HG03175 (cell line): ENCODE results near the gene C2CD4D.

Experiments used
- ATAC-seq: cut with Tn5 transposase; IDR thresholded peaks from one replicate; pipeline ENCODE4 v1.9.1; 2021; ENCODE audit warnings: mild to moderate bottlenecking, moderate library complexity; ENCODE audit not compliant: unreplicated experiment

C2CD4D gene

DNA sequence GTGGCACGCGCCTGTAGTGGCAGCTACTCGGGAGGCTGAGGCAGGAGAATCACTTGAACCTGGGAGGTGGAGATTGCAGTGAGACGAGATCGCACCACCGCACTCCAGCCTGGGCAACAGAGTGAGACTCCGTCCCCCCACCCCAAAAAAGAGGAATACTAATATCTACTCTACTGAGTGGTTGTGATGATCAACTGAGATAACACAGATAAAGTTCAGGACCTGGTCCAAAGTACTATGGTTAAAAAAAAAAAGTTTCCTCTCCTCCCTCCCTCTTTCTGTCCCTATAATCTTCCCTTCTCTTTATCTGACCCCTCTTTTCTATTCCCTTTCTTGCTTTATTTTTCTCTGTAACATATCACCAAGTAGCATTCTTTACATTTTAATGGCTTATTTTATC, 4.0 kb downstream of the C2CD4D start:
- ATAC-seq: no peak

DNA sequence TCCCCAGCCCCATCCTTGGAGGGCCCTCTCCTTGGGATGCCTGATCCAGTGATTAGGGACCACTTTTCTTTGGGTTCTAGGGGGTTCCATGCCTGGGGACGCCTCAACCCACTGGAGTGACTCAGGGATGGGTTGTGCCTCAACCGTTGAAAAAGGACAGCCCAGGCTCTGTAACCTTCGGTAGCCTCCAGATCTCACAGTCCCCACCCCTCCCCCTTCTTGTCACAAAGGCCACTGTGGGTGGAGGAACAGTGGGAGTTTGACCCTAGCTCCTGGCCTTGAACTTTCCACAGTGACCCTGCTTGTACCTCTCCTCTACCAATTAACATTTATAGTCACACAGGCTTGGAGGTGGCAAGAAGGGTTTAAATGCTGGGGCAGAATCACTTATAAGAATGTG, 5.4 kb downstream of the C2CD4D start:
- ATAC-seq: no peak

DNA sequence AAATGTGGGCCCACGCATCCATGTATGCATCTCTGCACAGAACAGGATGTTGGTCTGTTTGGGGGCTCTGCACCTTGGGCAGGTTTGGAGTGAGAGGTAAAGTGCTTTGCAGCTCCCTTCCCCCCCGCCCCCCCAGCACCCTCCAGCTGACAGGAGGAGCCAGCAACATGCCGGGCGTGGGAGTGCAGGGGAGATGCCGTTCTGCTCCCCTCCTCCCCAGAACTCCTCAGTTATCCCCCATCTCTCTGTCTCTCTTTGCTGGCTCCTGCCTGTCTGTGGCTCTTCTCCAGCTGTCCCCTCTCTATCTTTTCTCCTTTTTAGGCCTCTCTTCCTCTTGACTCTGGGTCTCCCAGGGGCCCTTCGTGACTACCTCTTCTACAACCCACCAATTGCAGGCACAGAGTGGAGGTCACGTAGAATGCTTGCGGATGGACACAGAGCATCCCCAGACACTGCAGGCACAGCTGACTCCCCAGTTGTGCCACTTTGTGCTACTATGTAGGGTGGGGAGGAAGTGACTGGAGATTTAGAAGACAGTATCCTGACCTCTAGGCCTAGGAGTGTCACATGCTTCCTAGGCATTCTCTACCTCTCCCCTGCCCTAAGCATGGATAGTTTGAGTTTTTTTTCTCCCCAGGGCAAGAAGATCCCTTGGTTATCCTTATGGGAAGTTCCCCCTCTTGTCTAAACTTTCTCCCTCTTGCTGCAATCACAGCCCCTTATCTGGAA, 6.3 kb downstream of the C2CD4D start:
- ATAC-seq: no peak

DNA sequence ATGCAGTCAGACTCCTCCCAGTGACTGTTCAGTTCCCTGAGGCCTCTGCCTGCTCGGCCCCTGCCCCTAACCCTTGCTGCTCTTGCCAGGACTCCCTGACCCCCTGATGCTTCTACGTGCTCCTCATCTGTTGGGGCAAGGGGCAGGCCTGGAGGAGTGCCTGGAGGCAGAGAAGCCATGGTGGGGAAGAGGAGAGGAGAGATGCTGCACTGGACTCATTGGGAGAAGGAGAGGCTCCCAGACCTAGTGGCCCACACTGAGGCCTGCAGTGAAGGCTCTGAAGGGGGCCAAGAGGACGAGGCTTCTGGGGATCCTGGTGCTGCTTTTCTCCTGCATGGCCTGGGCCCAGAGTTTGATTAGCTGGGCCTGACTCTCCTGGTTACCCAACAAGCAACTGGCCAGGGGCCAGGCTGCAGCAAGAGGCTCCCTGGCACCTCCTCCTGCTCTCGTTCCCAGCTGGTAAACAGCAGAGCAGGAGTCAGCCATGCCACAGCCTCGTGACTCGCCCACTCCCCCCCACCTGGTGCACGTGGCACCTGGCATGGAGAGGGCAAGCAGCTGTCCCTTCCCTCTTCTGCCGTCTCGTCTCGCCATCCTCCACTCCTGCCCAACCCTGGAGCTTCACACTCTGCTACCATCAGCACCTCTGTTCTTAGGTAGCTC, 7.2 kb downstream of the C2CD4D start:
- ATAC-seq: no peak

DNA sequence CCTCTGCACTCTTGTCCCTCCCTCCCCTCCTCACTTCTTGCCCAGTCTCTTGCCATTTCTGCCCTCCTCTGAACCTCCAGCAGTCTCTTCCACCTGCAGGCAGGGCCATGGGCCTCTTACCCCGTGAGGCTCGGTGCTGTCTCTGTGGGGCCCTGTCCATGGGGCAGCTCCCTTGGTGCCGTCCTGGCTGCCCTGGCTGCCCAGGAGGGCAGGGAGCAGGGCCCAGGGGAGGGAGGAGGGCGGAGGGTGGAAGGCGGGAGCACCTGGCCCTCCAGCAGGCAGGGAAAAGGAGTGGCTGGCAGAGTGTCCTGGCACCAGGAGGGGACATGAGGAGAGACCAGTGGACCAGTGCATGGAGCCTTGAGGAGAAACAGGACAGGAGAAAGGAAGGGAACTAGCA, 8.0 kb downstream of the C2CD4D start, which contains the start of gene RORC:
Gene RORC (minus strand): TSS at position 198 of the 400 bp plus-strand sequence. CDS start 38 bp downstream, at position 160.
- ATAC-seq: no peak

DNA sequence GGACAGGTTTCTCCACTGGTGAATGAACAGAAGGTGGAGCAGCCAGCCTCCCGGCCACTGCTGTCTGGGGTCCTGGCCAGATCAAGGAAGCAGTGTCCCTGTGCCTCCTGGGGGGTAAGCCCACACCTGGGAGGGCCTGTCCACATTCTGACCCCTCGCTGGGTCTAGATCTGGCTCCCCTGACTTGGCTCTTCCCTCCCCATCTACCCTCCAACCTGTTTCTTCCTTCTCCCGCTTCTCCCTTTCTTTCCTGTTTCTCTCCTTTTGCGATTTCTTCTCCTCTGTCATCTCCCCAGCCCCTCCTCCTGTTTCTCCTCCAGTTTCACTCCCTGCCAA, 8.4 kb downstream of the C2CD4D start:
- ATAC-seq: no peak

DNA sequence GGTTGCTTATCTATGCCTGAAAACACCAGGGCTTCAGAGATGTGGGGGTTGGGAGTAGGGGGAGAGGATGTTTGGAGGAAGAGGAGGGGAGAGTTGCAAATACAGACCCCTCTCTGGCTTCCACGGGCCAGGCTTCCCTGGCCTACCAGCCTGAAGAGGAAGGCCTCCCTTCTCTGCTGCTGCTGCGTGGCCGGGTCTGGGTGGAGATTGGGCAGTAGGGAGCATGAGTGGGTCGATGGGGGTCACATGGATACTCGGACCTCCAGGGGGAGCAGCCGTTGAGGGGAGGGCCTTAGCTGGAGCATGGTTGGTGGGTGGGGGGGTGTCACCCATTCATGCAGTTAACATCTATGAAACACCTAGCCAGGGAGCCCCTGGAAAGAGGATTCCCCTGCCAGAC, 9.6 kb downstream of the C2CD4D start:
- no peak for ATAC-seq

DNA sequence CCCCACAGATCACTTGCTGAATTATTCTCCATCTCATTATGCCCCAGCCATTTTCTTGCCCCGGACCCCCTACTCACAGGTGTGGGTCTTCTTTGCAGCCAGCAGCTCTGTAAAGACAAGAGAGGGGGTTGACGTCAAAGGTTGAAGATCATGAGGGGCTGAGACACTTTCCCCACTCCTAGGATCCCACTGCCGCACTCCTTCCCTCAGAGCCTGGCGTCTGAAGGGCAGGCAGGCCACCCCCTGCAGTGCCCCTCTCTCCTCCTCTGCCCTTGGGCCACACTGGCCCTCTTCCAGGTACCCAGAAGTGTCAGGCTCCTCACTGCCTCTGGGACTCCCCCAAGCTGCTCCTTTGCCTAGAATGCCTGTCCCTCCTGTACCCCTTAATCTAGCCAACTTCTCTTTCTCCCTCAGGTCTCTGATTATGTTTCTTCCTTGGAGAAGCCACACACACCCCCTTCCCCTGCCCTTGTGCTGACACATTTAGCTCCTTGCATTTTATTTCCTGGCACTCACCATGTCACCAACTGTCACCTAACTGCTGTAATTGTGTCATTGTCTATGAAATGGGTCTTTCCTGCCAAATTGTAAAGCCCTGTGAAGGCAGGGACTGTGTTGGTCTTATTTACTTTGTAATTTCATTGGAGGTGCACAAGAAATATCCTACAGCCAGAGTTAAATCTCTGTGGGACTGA, 10.1 kb downstream of the C2CD4D start:
- no peak for ATAC-seq

DNA sequence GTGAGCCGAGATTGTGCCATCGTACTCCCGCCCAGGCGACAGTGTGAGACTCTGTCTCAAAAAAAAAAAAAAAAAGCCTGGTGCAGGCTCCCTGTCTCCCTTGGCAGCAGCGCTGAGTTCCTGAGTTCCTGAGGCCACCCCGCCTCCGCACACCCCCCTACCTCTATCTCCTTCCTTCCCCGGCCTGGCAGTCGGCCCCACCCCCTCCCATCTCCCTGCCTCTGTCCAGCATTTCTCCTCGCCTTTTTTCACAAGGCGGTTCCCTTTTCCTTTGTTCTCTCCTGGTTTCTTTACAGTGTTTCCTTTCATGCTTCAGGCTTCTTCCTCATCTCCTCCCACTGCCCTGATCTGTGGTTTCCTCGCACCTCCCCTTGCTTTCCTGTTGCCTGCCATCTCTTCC, 10.7 kb downstream of the C2CD4D start:
- no peak for ATAC-seq

DNA sequence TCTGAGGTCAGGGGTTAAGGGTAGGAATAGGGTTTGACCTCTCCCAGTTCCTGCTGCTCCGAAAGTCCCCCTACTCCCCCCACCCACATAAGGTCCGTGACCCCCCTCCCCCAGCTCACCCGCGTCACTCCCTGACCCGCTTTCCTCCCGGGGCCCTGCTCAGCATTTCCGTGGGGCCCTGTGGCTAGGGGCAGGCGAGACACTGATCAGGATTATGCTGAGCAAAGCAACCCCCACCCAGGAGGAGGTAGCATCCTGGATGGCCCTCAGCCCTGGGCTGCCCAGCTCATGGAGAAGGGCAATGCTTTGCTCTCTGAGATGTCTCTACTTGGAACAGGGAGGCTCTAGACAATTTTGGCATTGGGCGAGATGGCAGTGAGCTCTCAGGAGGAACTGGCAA, 11.8 kb downstream of the C2CD4D start:
- ATAC-seq: no peak

DNA sequence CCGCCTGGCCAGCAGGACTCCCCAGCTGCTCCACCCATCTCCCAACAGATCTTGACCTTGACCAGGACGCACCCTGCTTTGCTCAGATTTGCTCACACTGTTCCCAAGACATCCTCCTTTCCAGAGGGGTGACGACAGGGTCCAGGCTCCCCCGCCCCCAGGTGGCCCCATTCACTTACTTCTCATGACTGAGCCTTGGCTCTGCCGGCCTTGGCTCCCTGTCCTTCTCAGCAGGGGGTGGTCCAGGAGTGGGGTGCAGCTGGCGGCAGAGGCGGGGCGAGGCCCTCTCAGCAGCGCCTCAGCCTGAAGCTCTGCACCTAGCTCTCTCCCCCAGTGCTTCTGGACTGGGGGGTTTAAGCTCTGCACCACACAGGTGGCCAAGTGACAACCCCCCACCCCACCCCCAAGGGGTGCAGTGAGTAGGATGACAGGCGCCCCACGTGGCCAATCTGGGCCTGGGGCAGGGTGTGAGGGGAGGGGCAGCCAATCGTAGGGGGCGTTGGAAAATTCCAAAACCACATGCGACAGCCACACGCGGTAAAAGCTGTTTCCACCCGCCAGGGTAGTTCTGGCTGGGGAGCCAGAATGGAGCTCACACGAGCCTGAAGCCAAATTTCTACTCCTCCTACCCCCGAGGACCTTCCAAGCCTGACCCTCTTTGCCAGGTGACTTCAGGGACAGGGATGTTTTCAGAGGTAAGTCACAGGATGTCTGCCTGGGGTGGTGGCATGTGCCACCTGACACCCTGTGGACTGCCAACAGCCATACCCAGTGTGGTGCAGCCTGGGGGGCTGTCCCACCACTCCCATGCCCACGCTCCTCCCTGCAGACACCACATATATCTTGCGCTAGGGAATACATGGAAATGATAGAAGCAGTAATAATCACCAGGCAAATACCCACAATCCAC, 13.6 kb downstream of the C2CD4D start:
- ATAC-seq: no peak

DNA sequence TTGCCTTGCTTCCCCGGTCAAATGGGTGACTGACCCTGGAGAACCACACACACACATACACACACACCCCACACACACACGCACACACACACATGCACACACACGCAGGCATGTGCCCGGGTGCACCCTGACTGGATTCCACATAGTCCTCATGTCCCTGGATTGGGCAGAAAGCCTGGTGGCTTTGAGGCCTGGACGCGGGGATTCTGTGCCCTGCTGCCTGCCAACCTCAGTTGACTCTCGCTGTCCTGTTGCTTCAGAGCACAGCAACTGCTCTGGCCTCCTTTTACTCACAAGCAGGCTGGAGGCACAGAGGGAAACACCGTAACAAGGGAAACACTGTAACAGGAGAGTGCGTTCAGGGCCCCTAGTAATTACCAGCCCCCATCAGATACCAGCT, 14.4 kb downstream of the C2CD4D start:
- no peak for ATAC-seq

DNA sequence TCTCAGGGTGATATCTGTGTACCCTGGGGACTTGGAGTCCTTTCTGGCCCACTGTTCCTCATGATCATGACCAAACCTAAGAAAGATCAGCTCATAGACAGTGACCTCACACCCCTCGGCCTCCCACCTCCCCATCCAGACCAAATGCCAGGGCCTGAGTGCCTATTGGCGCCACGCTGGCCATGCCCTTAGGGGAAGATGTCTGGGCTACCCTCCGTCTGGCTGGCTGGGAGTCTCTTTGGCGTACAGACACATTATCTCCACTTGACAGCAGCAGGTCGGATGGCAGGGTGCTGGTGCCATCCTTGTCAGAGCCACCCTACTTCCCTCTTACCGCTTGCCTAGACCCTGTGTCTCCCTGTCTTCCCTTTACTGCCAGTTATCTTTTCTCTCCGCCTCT, 16.4 kb downstream of the C2CD4D start:
- ATAC-seq: no peak

DNA sequence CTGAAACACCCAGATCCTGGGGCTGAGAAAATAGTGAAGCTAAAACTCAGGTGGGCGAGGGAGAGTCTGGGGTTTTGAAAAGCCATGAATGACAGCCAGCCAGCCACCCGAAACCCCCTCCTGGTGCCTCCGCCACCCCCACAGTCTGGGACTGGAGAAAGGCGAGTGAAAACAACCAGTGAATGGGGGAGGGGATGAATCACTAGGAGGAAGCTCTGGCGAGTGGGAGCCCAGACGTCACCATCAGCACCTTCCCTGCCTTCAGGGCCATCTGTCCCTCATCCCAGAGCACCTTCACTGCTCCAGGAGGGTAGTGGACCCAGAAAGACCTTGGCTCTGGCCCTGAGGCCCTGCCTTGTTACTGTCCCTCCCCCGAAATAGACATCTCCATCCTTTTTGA, 17.2 kb downstream of the C2CD4D start:
- ATAC-seq: no peak

DNA sequence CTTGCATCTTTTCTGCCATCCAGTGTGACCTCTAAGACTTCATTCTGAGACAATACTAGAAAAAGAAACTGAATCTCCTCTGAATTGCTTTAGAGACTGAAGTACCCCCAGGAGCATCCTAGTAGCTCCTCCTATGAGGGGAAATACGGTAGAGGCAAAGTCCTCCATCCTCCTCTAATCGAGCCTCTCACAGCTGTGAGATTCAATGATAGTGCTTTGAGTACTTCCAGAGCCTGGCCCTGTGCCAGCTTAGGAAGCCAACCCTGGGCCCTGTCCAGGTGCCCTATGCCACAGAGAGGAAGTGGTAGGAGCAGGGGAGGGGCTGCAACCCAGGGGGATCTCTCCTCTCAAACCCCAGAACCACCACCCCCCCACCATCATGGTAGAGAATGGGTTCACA, 18.7 kb downstream of the C2CD4D start:
- no peak for ATAC-seq

DNA sequence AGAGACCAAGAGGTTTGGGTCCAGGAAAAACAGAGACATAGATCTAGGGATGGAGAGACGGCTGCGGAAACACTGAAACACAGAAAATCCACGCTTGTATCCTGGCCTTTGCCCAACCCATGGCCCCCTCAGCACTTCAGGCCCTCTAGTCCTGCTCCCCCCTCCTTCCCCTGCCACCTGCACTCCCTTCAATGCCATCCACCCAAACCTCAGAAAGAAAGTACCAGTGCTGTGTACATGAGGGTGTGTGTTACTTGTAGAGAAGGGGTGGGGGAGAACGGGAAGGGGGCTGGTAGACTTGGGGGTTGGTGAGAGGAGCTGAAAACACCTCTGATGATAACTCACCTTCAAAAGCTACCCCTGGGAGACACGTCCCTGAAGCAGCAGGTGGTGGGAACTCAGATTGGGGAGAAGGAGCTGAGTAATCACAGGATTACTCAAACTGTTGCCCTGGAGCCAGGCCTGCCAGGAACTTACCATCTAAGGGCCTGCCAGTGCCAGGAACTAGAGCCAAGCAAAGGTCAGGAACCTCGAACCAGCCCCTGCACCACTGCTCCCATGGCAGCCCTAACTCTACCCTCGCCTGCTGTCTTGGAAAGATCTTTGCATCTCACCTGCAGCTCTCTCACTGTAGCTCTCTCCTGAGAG, 19.5 kb downstream of the C2CD4D start:
- ATAC-seq: no peak

DNA sequence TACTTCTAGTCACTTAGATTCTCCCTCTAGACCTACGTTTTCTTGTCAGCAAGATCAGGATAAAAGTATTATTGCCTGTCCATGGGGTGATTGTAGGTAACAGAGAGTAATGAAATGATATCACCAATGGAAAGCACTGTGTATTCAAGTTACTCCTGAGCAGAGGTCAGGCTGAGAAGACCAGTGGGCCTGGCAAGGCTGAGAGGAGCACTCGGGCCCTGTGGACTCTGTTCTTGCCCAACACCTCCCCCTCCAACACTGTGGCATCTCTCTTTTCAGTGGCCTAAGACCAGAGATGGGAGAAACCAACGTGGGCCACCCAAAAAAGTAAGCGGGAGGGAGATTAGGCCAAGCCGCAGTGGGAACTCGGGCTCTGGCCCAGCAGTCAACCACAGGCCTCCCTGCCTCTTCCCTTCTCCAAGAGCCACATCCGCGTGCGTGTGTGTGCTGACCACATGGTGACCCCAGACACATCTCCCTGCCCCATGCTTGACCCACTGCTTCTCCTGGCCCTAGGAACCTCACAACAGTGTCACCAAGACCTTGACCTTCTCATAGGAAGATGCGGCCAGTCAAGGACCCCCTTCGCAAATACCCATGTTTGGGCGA, 20.3 kb downstream of the C2CD4D start:
- ATAC-seq: no peak

DNA sequence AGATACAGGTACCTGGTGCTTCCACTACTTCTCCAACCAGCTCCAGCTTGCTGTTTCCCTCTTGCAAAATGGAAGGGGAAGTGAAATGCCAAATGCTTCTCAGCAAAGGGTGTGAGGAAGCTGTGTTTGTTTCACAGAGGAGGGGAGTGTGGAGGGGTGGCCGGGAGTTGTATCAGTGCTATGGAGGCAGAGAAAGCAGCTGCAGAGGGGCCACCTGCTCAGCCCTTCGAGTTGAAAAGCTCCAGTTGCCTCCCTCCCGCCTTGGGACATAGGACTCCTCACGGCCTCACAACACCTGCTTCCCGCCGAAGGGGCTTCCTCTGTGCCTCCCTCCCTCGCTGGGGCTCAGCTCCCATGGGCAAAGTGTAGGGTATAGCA, 22.3 kb downstream of the C2CD4D start:
- ATAC-seq: no peak

DNA sequence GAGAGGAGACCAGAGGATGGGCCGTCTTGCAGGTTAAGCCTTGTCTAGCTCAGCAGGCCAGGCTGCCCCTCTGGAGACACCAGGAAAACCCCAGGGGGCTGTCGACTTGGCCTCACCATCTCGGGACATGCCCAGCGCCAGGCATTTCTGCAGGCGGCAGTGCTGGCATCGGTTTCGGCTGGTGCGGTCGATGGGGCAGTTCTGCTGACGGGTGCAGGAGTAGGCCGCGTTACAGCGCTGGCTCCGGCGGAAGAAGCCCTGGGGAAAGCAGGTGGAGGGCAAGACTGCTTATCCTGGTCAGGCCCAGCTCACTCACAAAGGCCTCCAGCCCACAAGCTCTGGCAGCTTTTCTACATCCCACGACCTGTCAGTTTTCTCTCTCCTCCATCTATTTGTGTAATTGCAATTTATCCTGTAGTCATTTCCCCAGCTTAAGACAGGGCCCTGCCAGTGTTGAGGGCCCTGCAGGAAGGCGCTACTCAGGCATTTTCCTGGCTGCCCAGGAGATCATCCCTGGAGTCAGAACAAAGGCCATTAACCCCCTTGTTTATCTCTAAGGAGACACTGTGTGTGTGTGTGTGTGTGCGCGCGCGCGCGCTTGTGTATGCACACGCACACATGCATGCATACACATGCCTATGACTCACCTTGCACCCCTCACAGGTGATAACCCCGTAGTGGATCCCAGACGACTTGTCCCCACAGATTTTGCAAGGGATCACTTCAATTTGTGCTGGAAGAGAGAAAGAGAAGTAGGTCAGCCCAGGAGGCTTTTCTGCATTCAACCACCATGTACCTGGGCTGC, 22.9 kb downstream of the C2CD4D start:
- no peak for ATAC-seq
